Kidney (tissue), 14 donors: ENCODE results near the gene TEX14. TPM values are rescaled to one million over a fixed set of nuclear protein-coding genes. Genes with fewer than 3 reads are reported as not detected.

ENCODE experiments used
- DNase-seq, 5 donors: peaks; one replicate each; pipeline ENCODE4 v3.0.0-alpha.2; 2013 to 2020
- FAIRE-seq: peaks from 2 replicates; lab custom pipeline; 2012; peaks lifted over from hg19 to GRCh38; lab: Jason Lieb, UNC
- H3K27ac ChIP-seq, 2 donors: one replicate each; pipeline ENCODE4 v1.7.0; 2013; ENCODE audit warnings: low read depth in 2 of 2, low read length in 2 of 2, inconsistent platforms in 1 of 2
- H3K27me3 ChIP-seq: one replicate; pipeline ENCODE4 v1.7.1; 2013; ENCODE audit warnings: low read length, inconsistent platforms; ENCODE audit not compliant: control insufficient read depth, insufficient read depth
- H3K36me3 ChIP-seq, 3 donors: one replicate each; pipeline versions ENCODE4 v1.7.0 to v1.7.1; 2013; ENCODE audit warnings: low read length in 3 of 3, control low read depth in 1 of 3, inconsistent platforms in 1 of 3; ENCODE audit not compliant: insufficient read depth in 3 of 3, control insufficient read depth in 2 of 3
- H3K4me1 ChIP-seq, 3 donors: one replicate each; pipeline versions ENCODE4 v1.7.0 to v1.7.1; 2013; ENCODE audit warnings: low read length in 3 of 3, inconsistent platforms in 1 of 3, low read depth in 1 of 3; ENCODE audit not compliant: control insufficient read depth in 2 of 3, insufficient read depth in 2 of 3
- H3K4me3 ChIP-seq, 3 donors: one replicate each; pipeline versions ENCODE4 v1.7.0 to v1.8.1; 2013; ENCODE audit warnings: low read length in 3 of 3, control low read depth in 1 of 3, inconsistent platforms in 1 of 3
- H3K9ac ChIP-seq, 3 donors: one replicate each; pipeline versions ENCODE4 v1.7.0 to v1.7.1; 2013; ENCODE audit warnings: low read length in 3 of 3, control low read depth in 1 of 3, inconsistent platforms in 1 of 3
- H3K9me3 ChIP-seq, 3 donors: one replicate each; pipeline versions ENCODE4 v1.7.0 to v1.7.1; 2013; ENCODE audit warnings: low read length in 3 of 3, control low read depth in 1 of 3, inconsistent platforms in 1 of 3; ENCODE audit not compliant: control insufficient read depth in 2 of 3, insufficient read depth in 1 of 3
- CTCF ChIP-seq: IDR thresholded peaks from 3 replicates; pipeline ENCODE4 v1.5.1; 2012; ENCODE audit warnings: mild to moderate bottlenecking, moderate library complexity, borderline replicate concordance; ENCODE audit not compliant: insufficient read depth; ENCODE audit errors: extremely low read depth
- intact Hi-C: fragments of 100-400 bp; cut with DNase I; formaldehyde crosslinking; loops from one replicate; pipeline ENCODE4 v1.11.1; 2022
- polyA plus RNA-seq: library from polyadenylated mRNA; stranded (reverse); fragments of 350-450 nt; fragmentation: Illumina TruSeq; extraction: RNeasy Lipid Tissue Mini Kit (QIAGEN cat#74804); gene quantifications from one replicate; pipeline ENCODE4 v1.2.3, GENCODE V29; 2014; ENCODE audit warnings: low read depth, low replicate concordance; ENCODE audit not compliant: insufficient read depth
- total RNA-seq: library from RNA; stranded (reverse); fragmentation: NEBNext Ultra II Directional; extraction: Animal tissue kit (Norgen Biotek cat#: 25700); gene quantifications from one replicate; pipeline ENCODE4 v1.2.1, GENCODE V29; 2021
- donor health status: control.
- donor health status: control.
- donor health status: control.
- donor health status: control.
- donor health status: control.
- donor health status: DM: yes; HTN: yes; CAD: no.
- donor health status: Normal renal cell carcinoma (clear cell type).

Gene TEX14
- total and polyA plus RNA-seq, 2 donors from 2014 or later, result 0.09 to 0.22 TPM

- intact Hi-C loops, result no loop called here
- DNase-seq (peak in 3 of 5 donors; percentile 47 to 84 (median 50)), FAIRE-seq (no peak)
Measured at GRCh38 chr17:58632324-58633314, 59.2 kb downstream of the TEX14 start.

GRCh38 chr17:58631523-58632323 lies 60.1 kb downstream of the TEX14 start:
- H3K9me3 ChIP-seq, result no peaks in the 10 kb centered on the region
- DNase-seq, result peak; percentile 97 to 99 (median 97)
- H3K9ac ChIP-seq, result peak overlapping the region; percentile 37 to 95 (median 81)
- peak overlapping the region; percentile 72 to 89 (median 72) for H3K4me3 ChIP-seq
- no peaks in the 10 kb centered on the region for H3K4me1 ChIP-seq
- H3K36me3 ChIP-seq, result no peaks in the 10 kb centered on the region
- intact Hi-C loops, result no loop called here
- no peak for TF ChIP-seq CTCF
- peak overlapping the region; percentile 73 for H3K27ac ChIP-seq
- FAIRE-seq, result peak; percentile 80
- no peaks in the 10 kb centered on the region for H3K27me3 ChIP-seq

More at GRCh38 chr17:58632324-58633314, 59.2 kb downstream of the TEX14 start:
- Histone ChIP-seq H3K9ac (peak overlapping the region; percentile 35 to 95 (median 81)), H3K9me3 (no peaks in the 10 kb centered on the region), H3K27ac (peak overlapping the region; percentile 73), H3K4me1 (no peaks in the 10 kb centered on the region), H3K27me3 (no peaks in the 10 kb centered on the region), H3K4me3 (peak overlapping the region; percentile 72 to 89 (median 72)), H3K36me3 (no peaks in the 10 kb centered on the region)
- TF ChIP-seq CTCF, result no peak

GRCh38 chr17:58630883-58631522 lies 60.8 kb downstream of the TEX14 start:
- Histone ChIP-seq H3K27me3 (no peaks in the 10 kb centered on the region), H3K4me1 (no peaks in the 10 kb centered on the region), H3K4me3 (peak overlapping the region; percentile 72 to 89 (median 72)), H3K9me3 (no peaks in the 10 kb centered on the region), H3K36me3 (no peaks in the 10 kb centered on the region), H3K9ac (peak overlapping the region; percentile 37 to 95 (median 81)), H3K27ac (peak overlapping the region in 1 of 2 donors; percentile 73)
- DNase-seq (peak in 2 of 5 donors; percentile 18 to 63), FAIRE-seq (no peak)
- intact Hi-C loops, result no loop called here
- TF ChIP-seq CTCF, result no peak
